ENCODE data around the gene DMRT1.

Gene DMRT1

DNA sequence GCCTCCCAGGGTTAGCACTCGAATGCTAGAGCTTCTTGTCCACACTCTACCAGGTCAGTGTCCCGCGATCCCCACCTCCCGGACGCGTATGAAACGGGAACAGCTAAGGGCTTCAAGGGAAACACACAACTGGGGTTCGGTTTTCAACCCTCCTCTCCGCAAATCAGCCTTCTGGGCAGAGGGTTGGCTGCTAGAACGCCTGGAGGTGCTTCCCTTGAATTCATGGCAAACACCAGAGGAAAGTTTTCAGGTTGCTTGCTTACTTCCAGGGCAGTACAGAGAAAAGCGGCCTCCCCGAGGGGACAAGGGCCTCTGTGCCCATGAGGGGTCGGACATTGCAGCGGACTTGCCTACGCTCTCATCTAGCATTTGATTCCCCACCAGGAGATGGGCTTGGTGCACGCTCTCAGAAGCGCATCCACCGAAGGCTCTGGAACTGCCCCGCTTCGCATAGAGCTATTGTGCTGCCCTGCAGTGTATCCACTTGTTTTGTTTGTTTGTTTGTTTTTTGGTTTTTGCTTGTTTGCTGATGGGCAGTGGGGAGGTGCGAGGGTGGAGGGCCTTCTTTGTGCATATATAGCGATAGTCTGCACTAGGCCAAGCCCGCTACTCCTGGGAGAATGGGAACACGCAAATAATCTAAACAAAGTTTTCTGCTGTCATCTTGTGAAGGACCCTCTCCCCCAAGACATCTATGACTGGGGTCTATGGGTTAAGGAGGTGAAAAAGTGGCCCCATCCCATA, 133.7 kb downstream of the DMRT1 start:
- Histone ChIP-seq H3K4me2 (ENCODE audit: low read length, poor library complexity, severe bottlenecking) (no peak overlapping the region), H3K9ac (ENCODE audit: low read length) (peak overlapping the region; percentile 38), H2AK5ac (ENCODE audit: low read length, severe bottlenecking) (no peak overlapping the region), H3K4me3 (ENCODE audit: insufficient read depth in 1 of 2, low read depth in 1 of 2, low read length in 2 of 2) (no peak overlapping the region), H3K9me3 (ENCODE audit: control insufficient read depth, low read length) (no peaks in the 10 kb centered on the region), H2BK120ac (ENCODE audit: low read depth, low read length) (no peak overlapping the region), H4K8ac (ENCODE audit: low read length) (no peak overlapping the region), H3K27me3 (ENCODE audit: control insufficient read depth in 1 of 2, insufficient read depth in 1 of 2, low read length in 2 of 2) (peaks cover 89 to 96% of the 10 kb centered on the region in 2 experiments), H3K4ac (ENCODE audit: low read depth in 1 of 2, low read length in 2 of 2) (no peak overlapping the region), H3K36me3 (ENCODE audit: control insufficient read depth in 1 of 2, insufficient read depth in 2 of 2, low read depth in 1 of 2, low read length in 2 of 2) (no peaks in the 10 kb centered on the region), H2AFZ (ENCODE audit: low read depth, low read length) (no peak overlapping the region), H3K23ac (ENCODE audit: low read length in 2 of 2) (no peak overlapping the region), H2BK15ac (ENCODE audit: low read depth, poor library complexity, severe bottlenecking) (no peak overlapping the region), H3K79me1 (replicated peaks; ENCODE audit: low read length, poor library complexity, severe bottlenecking) (no peaks in the 10 kb centered on the region), H3K14ac (ENCODE audit: low read length in 2 of 2) (no peak overlapping the region), H2BK12ac (ENCODE audit: low read length in 2 of 2) (no peak overlapping the region), H3K27ac (ENCODE audit: low read length, poor library complexity, severe bottlenecking) (no peak overlapping the region), H3K4me1 (ENCODE audit: control insufficient read depth, insufficient read depth, low read depth, low read length) (peaks cover 28% of the 10 kb centered on the region), H4K91ac (ENCODE audit: low read length) (no peak overlapping the region), H3K18ac (ENCODE audit: low read depth in 1 of 2, low read length in 2 of 2) (no peak overlapping the region), H2BK5ac (ENCODE audit: low read depth, low read length, poor library complexity, severe bottlenecking) (no peak overlapping the region)
- no peak for DNase-seq
- 8% methylated on average over 22 of the region's 24 CpGs for WGBS

DNA sequence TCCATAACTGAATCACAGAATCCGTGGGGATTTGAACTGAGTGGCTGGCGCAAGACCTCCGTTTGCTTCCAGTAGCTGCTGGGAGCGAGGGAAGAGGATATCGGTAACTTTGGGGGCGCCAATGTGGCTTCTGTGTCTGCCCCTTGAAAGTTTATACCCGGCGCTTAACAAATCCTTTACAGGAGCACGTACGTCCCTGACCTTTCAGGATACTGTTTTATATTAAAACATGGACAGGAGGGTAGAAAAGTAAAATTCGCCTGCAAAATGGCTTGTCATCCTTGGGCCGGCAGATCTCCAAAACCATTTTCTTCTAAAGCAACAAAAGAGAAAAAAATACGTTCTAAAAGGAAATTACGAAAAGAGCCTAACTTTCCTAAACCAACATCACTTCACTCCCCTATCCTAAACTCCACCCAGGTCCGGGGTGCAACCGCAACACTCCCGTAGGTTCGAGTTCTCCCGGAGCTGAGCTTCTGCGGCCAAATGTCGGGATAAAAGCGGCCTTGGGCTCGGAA, 134.3 kb downstream of the DMRT1 start:
- Histone ChIP-seq H3K18ac (ENCODE audit: low read depth in 1 of 2, low read length in 2 of 2) (no peak overlapping the region), H3K9ac (ENCODE audit: low read length) (peak overlapping the region; percentile 38), H2AFZ (ENCODE audit: low read depth, low read length) (no peak overlapping the region), H4K8ac (ENCODE audit: low read length) (no peak overlapping the region), H3K23ac (ENCODE audit: low read length in 2 of 2) (no peak overlapping the region), H4K91ac (ENCODE audit: low read length) (no peak overlapping the region), H3K27me3 (ENCODE audit: control insufficient read depth in 1 of 2, insufficient read depth in 1 of 2, low read length in 2 of 2) (peaks cover 86 to 92% of the 10 kb centered on the region in 2 experiments), H3K4me1 (ENCODE audit: control insufficient read depth, insufficient read depth, low read depth, low read length) (peaks cover 25% of the 10 kb centered on the region), H3K9me3 (ENCODE audit: control insufficient read depth, low read length) (no peaks in the 10 kb centered on the region), H2BK120ac (ENCODE audit: low read depth, low read length) (no peak overlapping the region), H3K79me1 (replicated peaks; ENCODE audit: low read length, poor library complexity, severe bottlenecking) (no peaks in the 10 kb centered on the region), H3K4me2 (ENCODE audit: low read length, poor library complexity, severe bottlenecking) (no peak overlapping the region), H2BK5ac (ENCODE audit: low read depth, low read length, poor library complexity, severe bottlenecking) (no peak overlapping the region), H3K27ac (ENCODE audit: low read length, poor library complexity, severe bottlenecking) (no peak overlapping the region), H3K4ac (ENCODE audit: low read depth in 1 of 2, low read length in 2 of 2) (no peak overlapping the region), H3K4me3 (ENCODE audit: insufficient read depth in 1 of 2, low read depth in 1 of 2, low read length in 2 of 2) (peak overlapping the region in 1 of 2 experiments; percentile 69), H2BK12ac (ENCODE audit: low read length in 2 of 2) (no peak overlapping the region), H2BK15ac (ENCODE audit: low read depth, poor library complexity, severe bottlenecking) (no peak overlapping the region), H2AK5ac (ENCODE audit: low read length, severe bottlenecking) (no peak overlapping the region), H3K14ac (ENCODE audit: low read length in 2 of 2) (no peak overlapping the region), H3K36me3 (ENCODE audit: control insufficient read depth in 1 of 2, insufficient read depth in 2 of 2, low read depth in 1 of 2, low read length in 2 of 2) (no peaks in the 10 kb centered on the region)
- WGBS = 1% methylated on average over 12 of the region's 23 CpGs
- no peak for DNase-seq

GRCh38 chr9:976258-976942, 134.9 kb downstream of the DMRT1 start, which contains the start of gene DMRT3:
DMRT3 (plus strand) TSS chr9:976655; CDS start chr9:977002, 347 bp downstream.
- no peak within 1 kb of the TSS for H3K23ac ChIP-seq (ENCODE audit: low read length in 2 of 2)
- peak within 1 kb of the TSS; percentile 38 for H3K9ac ChIP-seq (ENCODE audit: low read length)
- H3K4me2 ChIP-seq (ENCODE audit: low read length, poor library complexity, severe bottlenecking) = peak within 1 kb of the TSS; percentile 16
- under 1% methylated on average over 25 of the region's 70 CpGs for WGBS
- no peak within 1 kb of the TSS for H4K8ac ChIP-seq (ENCODE audit: low read length)
- H3K14ac ChIP-seq (ENCODE audit: low read length in 2 of 2) = no peak within 1 kb of the TSS
- no peak within 1 kb of the TSS for H3K4ac ChIP-seq (ENCODE audit: low read depth in 1 of 2, low read length in 2 of 2)
- no peak for DNase-seq
- H4K91ac ChIP-seq (ENCODE audit: low read length) = no peak within 1 kb of the TSS
- no peak within 1 kb of the TSS for H2BK120ac ChIP-seq (ENCODE audit: low read depth, low read length)
- no peaks in the 10 kb centered on the region for H3K36me3 ChIP-seq (ENCODE audit: control insufficient read depth in 1 of 2, insufficient read depth in 2 of 2, low read depth in 1 of 2, low read length in 2 of 2)
- H3K27ac ChIP-seq (ENCODE audit: low read length, poor library complexity, severe bottlenecking) = no peak within 1 kb of the TSS
- H3K27me3 ChIP-seq (ENCODE audit: control insufficient read depth in 1 of 2, insufficient read depth in 1 of 2, low read length in 2 of 2) = peaks cover 86 to 92% of the 10 kb centered on the region in 2 experiments
- H2AFZ ChIP-seq (ENCODE audit: low read depth, low read length) = no peak within 1 kb of the TSS
- H3K79me1 ChIP-seq (replicated peaks; ENCODE audit: low read length, poor library complexity, severe bottlenecking) = no peaks in the 10 kb centered on the region
- peaks cover 22% of the 10 kb centered on the region for H3K4me1 ChIP-seq (ENCODE audit: control insufficient read depth, insufficient read depth, low read depth, low read length)
- no peaks in the 10 kb centered on the region for H3K9me3 ChIP-seq (ENCODE audit: control insufficient read depth, low read length)
- no peak within 1 kb of the TSS for H2AK5ac ChIP-seq (ENCODE audit: low read length, severe bottlenecking)
- H2BK15ac ChIP-seq (ENCODE audit: low read depth, poor library complexity, severe bottlenecking) = no peak within 1 kb of the TSS
- no peak within 1 kb of the TSS for H2BK5ac ChIP-seq (ENCODE audit: low read depth, low read length, poor library complexity, severe bottlenecking)
- peak within 1 kb of the TSS in 1 of 2 experiments; percentile 69 for H3K4me3 ChIP-seq (ENCODE audit: insufficient read depth in 1 of 2, low read depth in 1 of 2, low read length in 2 of 2)
- no peak within 1 kb of the TSS for H3K18ac ChIP-seq (ENCODE audit: low read depth in 1 of 2, low read length in 2 of 2)
- no peak within 1 kb of the TSS for H2BK12ac ChIP-seq (ENCODE audit: low read length in 2 of 2)
